ENCODE results near the gene SCN5A. TPM values are rescaled to one million over a fixed set of nuclear protein-coding genes. Genes with fewer than 3 reads are reported as not detected.

SCN5A gene
- total RNA-seq, 2 donors from 2014 or later: 0.18 to 0.66 TPM

- no peak overlapping the region for H3K27ac Mint-ChIP-seq
- DNase-seq (ENCODE audit: low spot score in 2 of 2) (no peak), ATAC-seq (no peak)
- no peaks in the 10 kb centered on the region for H3K9me3 Mint-ChIP-seq
- no peaks in the 10 kb centered on the region for H3K36me3 Mint-ChIP-seq
Observed at GRCh38 chr3:38614651-38615352, 34.7 kb downstream of the SCN5A start.

GRCh38 chr3:38614091-38614490 lies 35.4 kb downstream of the SCN5A start:
- DNase-seq (ENCODE audit: low spot score in 2 of 2): no peak
- H3K9me3 Mint-ChIP-seq: no peaks in the 10 kb centered on the region
- H3K36me3 Mint-ChIP-seq: no peaks in the 10 kb centered on the region
- ATAC-seq: no peak
- no peak overlapping the region for H3K27ac Mint-ChIP-seq

- Mint-ChIP-seq H3K27ac (no peak overlapping the region), H3K9me3 (no peaks in the 10 kb centered on the region), H3K36me3 (no peaks in the 10 kb centered on the region)
- ATAC-seq: no peak
- DNase-seq (ENCODE audit: low spot score in 2 of 2): no peak
Observed at GRCh38 chr3:38613426-38613825, 36.1 kb downstream of the SCN5A start.

GRCh38 chr3:38611866-38612265 lies 37.6 kb downstream of the SCN5A start:
- no peaks in the 10 kb centered on the region for H3K9me3 Mint-ChIP-seq

GRCh38 chr3:38610934-38611333 lies 38.6 kb downstream of the SCN5A start:
- DNase-seq (ENCODE audit: low spot score in 2 of 2) (no peak), ATAC-seq (no peak)
- H3K27ac Mint-ChIP-seq: no peak overlapping the region
- no peaks in the 10 kb centered on the region for H3K9me3 Mint-ChIP-seq
- no peaks in the 10 kb centered on the region for H3K36me3 Mint-ChIP-seq

More at GRCh38 chr3:38611866-38612265, 37.6 kb downstream of the SCN5A start:
- ATAC-seq (no peak), DNase-seq (ENCODE audit: low spot score in 2 of 2) (no peak)
- Mint-ChIP-seq H3K27ac (no peak overlapping the region), H3K36me3 (no peaks in the 10 kb centered on the region)

GRCh38 chr3:38610436-38610835 lies 39.1 kb downstream of the SCN5A start:
- H3K27ac Mint-ChIP-seq: no peak overlapping the region
- no peaks in the 10 kb centered on the region for H3K9me3 Mint-ChIP-seq
- DNase-seq (ENCODE audit: low spot score in 2 of 2): no peak
- H3K36me3 Mint-ChIP-seq: no peaks in the 10 kb centered on the region
- no peak for ATAC-seq

GRCh38 chr3:38609386-38610111 lies 39.9 kb downstream of the SCN5A start:
- ATAC-seq (no peak), DNase-seq (ENCODE audit: low spot score in 2 of 2) (no peak)
- no peaks in the 10 kb centered on the region for H3K36me3 Mint-ChIP-seq
- no peaks in the 10 kb centered on the region for H3K9me3 Mint-ChIP-seq
- H3K27ac Mint-ChIP-seq: no peak overlapping the region

GRCh38 chr3:38608961-38609360 lies 40.5 kb downstream of the SCN5A start:
- Mint-ChIP-seq H3K36me3 (no peaks in the 10 kb centered on the region), H3K9me3 (no peaks in the 10 kb centered on the region), H3K27ac (no peak overlapping the region)
- ATAC-seq (no peak), DNase-seq (ENCODE audit: low spot score in 2 of 2) (no peak)

- no peaks in the 10 kb centered on the region for H3K9me3 Mint-ChIP-seq
- ATAC-seq (no peak), DNase-seq (ENCODE audit: low spot score in 2 of 2) (no peak)
- no peak overlapping the region for H3K27ac Mint-ChIP-seq
- H3K36me3 Mint-ChIP-seq: no peaks in the 10 kb centered on the region
Observed at GRCh38 chr3:38608086-38608775, 41.3 kb downstream of the SCN5A start.

GRCh38 chr3:38606561-38606960 lies 42.9 kb downstream of the SCN5A start:
- Mint-ChIP-seq H3K36me3 (no peaks in the 10 kb centered on the region), H3K9me3 (no peaks in the 10 kb centered on the region), H3K27ac (no peak overlapping the region)
- ATAC-seq (no peak), DNase-seq (ENCODE audit: low spot score in 2 of 2) (no peak)

GRCh38 chr3:38605981-38606380 lies 43.5 kb downstream of the SCN5A start:
- ATAC-seq (no peak), DNase-seq (ENCODE audit: low spot score in 2 of 2) (no peak)
- Mint-ChIP-seq H3K27ac (no peak overlapping the region), H3K9me3 (no peaks in the 10 kb centered on the region), H3K36me3 (no peaks in the 10 kb centered on the region)

- Mint-ChIP-seq H3K36me3 (no peaks in the 10 kb centered on the region), H3K9me3 (no peaks in the 10 kb centered on the region), H3K27ac (no peak overlapping the region)
- DNase-seq (ENCODE audit: low spot score in 2 of 2): no peak
- no peak for ATAC-seq
Observed at GRCh38 chr3:38604246-38604645, 45.2 kb downstream of the SCN5A start.

GRCh38 chr3:38603731-38604131 lies 45.8 kb downstream of the SCN5A start:
- Mint-ChIP-seq H3K36me3 (no peaks in the 10 kb centered on the region), H3K27ac (no peak overlapping the region), H3K9me3 (no peaks in the 10 kb centered on the region)
- ATAC-seq (no peak), DNase-seq (ENCODE audit: low spot score in 2 of 2) (no peak)

- no peak overlapping the region for H3K27ac Mint-ChIP-seq
- no peak for DNase-seq (ENCODE audit: low spot score in 2 of 2)
- H3K36me3 Mint-ChIP-seq: no peaks in the 10 kb centered on the region
- no peak for ATAC-seq
- H3K9me3 Mint-ChIP-seq: no peaks in the 10 kb centered on the region
Observed at GRCh38 chr3:38602576-38603250, 46.8 kb downstream of the SCN5A start.

GRCh38 chr3:38601956-38602550 lies 47.4 kb downstream of the SCN5A start:
- Mint-ChIP-seq H3K27ac (no peak overlapping the region), H3K9me3 (no peaks in the 10 kb centered on the region), H3K36me3 (no peaks in the 10 kb centered on the region)
- ATAC-seq (no peak), DNase-seq (ENCODE audit: low spot score in 2 of 2) (no peak)

GRCh38 chr3:38600551-38600950 lies 48.9 kb downstream of the SCN5A start:
- DNase-seq (ENCODE audit: low spot score in 2 of 2): no peak
- ATAC-seq: no peak
- H3K36me3 Mint-ChIP-seq: no peaks in the 10 kb centered on the region
- H3K27ac Mint-ChIP-seq: no peak overlapping the region
- H3K9me3 Mint-ChIP-seq: no peaks in the 10 kb centered on the region

- Mint-ChIP-seq H3K9me3 (no peaks in the 10 kb centered on the region), H3K36me3 (no peaks in the 10 kb centered on the region), H3K27ac (peak overlapping the region in 1 of 2 donors; percentile 25)
- ATAC-seq (no peak), DNase-seq (ENCODE audit: low spot score in 2 of 2) (no peak)
Observed at GRCh38 chr3:38599886-38600285, 49.6 kb downstream of the SCN5A start.

All from activated naive CD4-positive, alpha-beta T cell treated with anti-CD3 and anti-CD28 coated beads, Interleukin-2, amount 50 U/mL, for 72 hours (primary cell).